Measurements from ENCODE around the gene NELFE.

- TF ChIP-seq, protein P1, sequence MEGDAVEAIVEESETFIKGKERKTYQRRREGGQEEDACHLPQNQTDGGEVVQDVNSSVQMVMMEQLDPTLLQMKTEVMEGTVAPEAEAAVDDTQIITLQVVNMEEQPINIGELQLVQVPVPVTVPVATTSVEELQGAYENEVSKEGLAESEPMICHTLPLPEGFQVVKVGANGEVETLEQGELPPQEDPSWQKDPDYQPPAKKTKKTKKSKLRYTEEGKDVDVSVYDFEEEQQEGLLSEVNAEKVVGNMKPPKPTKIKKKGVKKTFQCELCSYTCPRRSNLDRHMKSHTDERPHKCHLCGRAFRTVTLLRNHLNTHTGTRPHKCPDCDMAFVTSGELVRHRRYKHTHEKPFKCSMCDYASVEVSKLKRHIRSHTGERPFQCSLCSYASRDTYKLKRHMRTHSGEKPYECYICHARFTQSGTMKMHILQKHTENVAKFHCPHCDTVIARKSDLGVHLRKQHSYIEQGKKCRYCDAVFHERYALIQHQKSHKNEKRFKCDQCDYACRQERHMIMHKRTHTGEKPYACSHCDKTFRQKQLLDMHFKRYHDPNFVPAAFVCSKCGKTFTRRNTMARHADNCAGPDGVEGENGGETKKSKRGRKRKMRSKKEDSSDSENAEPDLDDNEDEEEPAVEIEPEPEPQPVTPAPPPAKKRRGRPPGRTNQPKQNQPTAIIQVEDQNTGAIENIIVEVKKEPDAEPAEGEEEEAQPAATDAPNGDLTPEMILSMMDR (IDR thresholded peaks at IDR 0.05): no peak
- TF ChIP-seq EZH2 (IDR thresholded peaks at IDR 0.05): no peak
Observed at GRCh38 chr6:31915351-31915750, 43.4 kb downstream of the NELFE start.

Measured in neural progenitor cell (in vitro differentiated cells).